NCI-H524 treated with DMSO at 0.1 percent for 48 hours (cell line): ENCODE data around the gene TMEM175.

Source experiments
- DNase-seq: peaks from one replicate; lab custom pipeline; 2025; lab: John Stamatoyannopoulos, UW

TMEM175 gene

GRCh38 chr4:946517-947471, 14.5 kb downstream of the TMEM175 start:
- no peak for DNase-seq

DNA sequence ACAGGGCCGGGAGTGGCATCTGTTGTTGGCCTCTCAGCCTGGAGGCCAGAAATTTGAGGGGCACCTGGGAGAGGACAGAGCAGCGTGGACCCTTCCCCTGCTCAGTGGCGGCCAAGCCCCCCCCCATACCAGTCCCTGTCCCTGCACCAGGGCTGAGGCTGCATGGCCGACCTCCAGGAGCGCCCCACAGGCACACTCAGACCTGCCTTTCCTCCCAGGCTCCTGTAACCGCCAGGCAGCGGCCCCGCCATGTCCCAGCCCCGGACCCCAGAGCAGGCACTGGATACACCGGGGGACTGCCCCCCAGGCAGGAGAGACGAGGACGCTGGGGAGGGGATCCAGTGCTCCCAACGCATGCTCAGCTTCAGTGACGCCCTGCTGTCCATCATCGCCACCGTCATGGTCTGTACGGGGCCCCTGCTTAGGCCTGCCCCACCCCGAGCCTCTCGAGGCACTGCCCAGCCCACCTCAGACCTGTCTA, 15.3 kb downstream of the TMEM175 start:
- no peak for DNase-seq

DNA sequence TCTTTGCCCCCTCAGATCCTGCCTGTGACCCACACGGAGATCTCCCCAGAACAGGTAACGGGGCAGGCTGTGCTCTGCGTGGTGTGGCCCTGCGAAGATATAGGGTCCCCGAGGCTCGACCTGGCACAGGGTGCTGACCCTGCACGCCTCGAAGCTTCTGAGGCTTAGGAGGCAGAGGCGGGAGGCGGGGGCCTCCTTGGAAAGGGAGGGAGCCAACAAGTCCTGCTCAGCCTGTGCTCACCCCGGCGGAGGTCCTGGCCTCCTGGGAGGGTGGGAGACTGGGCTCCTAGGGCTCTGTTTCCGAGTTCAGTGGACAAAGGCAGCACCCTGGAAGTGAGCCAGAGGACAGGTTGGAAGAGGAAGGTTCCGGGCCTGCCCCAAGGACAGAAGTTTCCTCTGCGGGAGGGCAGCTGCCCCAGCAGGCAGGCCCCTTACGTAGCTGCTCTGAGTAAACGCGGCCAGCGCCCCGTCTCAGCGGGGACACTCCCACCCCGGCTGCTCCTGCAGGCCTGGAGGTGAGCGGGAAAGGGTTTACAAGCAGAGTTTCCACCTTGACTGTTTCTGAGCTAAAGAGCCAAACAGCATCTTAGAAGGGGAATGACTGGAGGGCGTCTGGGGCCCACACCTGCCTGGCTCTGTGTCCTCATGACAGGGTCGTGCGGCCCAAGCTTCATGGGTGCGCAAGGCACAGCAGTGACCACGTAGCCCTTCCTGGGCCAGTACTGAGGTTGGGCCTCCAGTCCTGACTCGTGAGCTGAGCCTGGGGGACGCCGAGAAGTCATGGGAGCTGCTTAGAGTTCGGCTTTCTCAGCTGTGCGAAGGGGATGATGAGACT, 16.1 kb downstream of the TMEM175 start:
- no peak for DNase-seq

- DNase-seq, result no peak
These were observed 16.7 kb downstream of the TMEM175 start for GRCh38 chr4:948936-949300.

DNA sequence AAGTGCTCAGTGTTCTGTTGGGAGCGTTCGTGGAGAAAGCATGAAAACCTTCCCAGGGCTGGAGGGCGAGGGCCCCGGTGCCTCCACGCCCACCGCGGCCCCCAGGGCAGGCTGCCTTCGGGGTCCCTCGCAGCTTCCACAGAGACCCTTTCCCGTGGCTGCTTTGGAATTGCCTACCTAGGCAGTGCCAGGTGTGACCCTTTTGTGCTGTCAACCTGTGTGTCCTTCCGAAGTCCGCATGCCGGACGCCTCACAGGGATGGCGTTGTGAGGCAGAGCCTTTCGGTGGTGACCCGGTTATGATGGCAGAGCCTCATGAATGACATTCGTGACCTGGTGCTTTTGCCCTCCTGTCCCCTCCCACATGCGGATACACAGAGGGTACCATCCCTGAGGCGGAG, 17.4 kb downstream of the TMEM175 start:
- no peak for DNase-seq

- DNase-seq, result no peak
These were observed 18.1 kb downstream of the TMEM175 start for GRCh38 chr4:950136-951020.

GRCh38 chr4:951186-951585, 18.9 kb downstream of the TMEM175 start:
- no peak for DNase-seq

DNA sequence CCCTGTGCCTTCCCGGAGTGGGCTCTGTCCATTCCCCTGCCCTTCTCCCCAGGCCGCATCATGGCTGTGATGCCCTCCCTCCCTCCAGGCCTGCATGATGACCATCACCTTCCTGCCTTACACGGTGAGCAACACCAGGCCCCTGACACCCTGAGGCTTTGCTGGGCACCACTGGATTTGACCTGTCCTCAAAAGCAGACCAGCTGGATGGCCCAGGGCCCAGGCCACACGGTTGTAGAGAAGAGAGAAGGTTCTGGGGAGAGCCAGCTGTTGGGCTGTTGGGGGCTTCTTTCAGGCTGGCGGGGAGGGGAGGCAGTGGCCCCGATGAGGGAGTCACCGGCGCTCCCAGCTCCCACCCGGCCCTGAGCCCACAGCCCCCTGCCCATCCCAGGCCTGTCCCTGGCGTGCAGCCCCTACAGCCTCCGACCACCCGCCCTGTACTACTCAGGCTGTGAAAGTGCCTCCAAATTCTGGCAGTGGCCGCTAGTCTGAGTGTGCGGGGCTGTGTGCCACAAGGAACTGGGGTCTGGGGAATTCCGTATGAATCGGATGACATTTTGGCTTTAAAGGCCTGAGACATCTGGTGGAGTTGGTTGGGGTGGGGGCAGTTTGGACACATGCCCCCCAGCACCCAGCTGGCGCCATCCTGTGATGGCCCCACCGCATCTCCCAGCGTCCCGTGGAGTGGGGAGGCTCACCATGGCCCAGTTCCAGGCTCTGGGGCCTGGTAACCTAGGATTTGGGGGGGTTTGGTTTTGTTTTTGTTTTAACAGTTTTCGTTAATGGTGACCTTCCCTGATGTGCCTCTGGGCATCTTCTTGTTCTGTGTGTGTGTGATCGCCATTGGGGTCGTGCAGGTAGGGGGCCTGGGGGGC, 19.6 kb downstream of the TMEM175 start:
- no peak for DNase-seq

- no peak for DNase-seq
These were observed 20.8 kb downstream of the TMEM175 start for GRCh38 chr4:952881-953573.

GRCh38 chr4:953574-953915, 21.3 kb downstream of the TMEM175 start:
- DNase-seq, result no peak

- DNase-seq, result no peak
These were observed 22.2 kb downstream of the TMEM175 start for GRCh38 chr4:954211-955020.

DNA sequence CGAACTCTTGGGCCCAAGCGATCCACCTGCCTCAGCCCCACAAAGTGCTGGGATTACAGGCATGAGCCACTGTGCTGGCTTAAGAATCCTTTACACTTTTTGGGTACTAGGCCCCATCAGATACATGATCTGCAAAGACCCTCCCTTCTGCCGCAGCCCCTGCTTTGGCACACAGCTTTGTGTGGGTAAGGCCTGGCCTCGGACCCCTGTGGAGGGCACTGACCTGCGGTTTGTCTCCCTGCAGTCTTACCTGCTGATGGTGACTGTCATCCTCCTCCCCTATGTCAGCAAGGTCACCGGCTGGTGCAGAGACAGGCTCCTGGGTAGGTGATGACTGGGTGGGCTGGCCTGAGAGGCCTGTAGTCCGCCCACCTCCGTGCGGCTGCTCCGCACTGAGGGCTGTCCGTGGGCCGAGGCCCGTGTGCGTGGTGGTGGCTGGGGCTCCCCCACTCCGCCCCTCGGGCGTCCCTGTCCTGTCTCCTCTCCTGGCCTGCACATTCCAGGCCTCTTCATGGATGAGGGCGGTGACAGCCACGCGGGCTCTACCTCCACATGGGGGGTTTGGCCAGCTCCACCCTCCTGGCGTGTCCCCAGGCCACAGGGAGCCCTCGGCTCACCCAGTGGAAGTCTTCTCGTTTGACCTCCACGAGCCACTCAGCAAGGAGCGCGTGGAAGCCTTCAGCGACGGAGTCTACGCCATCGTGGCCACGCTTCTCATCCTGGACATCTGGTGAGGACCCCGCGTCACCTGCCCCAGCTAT, 23.1 kb downstream of the TMEM175 start:
- DNase-seq, result no peak

GRCh38 chr4:955931-956381, 23.7 kb downstream of the TMEM175 start:
- DNase-seq, result no peak

DNA sequence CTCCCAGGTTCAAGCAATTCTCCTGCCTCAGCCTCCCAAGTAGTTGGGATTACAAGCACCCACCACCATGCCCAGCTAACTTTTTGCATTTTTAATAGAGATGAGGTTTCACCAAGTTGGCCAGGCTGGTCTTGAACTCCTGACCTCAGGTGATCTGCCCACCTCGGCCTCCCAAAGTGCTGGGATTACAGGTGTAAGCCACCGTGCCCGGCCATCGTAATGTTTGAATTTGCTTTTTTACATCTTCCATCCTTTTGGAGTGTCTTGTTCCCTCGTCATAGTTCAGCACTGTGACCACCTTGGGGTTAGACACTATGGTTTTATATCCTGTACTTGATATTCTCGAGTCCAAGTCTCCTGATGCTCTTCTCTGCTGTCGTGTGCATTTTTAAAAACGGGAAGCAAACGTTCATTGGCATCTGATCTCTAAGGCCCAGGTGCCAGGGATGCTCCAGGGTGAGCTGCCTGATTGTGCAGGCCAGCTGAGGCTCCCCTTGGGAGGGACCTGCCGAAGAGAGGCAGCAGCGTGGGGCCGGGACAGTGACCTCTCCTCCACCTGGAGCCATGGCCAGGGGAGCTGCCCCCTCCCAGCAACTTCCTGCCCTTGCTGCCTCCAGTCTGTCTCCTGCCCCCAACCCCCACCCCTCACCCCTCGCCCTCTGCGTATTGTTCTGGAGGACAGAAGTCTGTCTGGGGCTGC, 24.4 kb downstream of the TMEM175 start:
- DNase-seq, result no peak

GRCh38 chr4:957231-957580, 24.9 kb downstream of the TMEM175 start:
- DNase-seq, result no peak

DNA sequence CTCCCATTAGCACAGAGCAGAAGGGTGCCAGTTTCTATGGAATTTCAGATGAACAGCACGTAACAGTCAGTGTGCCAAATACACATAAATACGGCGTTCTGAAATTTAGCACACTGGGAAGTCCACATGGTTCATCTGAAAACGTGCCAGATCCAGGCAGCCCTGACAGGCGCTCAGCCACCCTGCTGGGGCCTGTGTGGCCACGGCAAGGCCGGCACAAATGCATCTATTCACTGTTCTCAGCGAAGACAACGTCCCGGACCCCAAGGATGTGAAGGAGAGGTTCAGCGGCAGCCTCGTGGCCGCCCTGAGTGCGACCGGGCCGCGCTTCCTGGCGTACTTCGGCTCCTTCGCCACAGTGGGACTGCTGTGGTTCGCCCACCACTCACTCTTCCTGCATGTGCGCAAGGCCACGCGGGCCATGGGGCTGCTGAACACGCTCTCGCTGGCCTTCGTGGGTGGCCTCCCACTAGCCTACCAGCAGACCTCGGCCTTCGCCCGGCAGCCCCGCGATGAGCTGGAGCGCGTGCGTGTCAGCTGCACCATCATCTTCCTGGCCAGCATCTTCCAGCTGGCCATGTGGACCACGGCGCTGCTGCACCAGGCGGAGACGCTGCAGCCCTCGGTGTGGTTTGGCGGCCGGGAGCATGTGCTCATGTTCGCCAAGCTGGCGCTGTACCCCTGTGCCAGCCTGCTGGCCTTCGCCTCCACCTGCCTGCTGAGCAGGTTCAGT, 25.5 kb downstream of the TMEM175 start:
- no peak for DNase-seq

GRCh38 chr4:958314-958665, 26.0 kb downstream of the TMEM175 start:
- no peak for DNase-seq
